ENCODE measurements around the gene PAIP1. TPM values are rescaled to one million over a fixed set of nuclear protein-coding genes. Genes with fewer than 3 reads are reported as not detected.
"Not testable (repeated sequence)": the region's sequence is repeated elsewhere in the genome, so short reads cannot be mapped to it uniquely, and the experiment has no call there.

Gene PAIP1
- total and polyA plus RNA-seq, 2 donors from 2014 or later: 65.0 to 75.8 TPM

DNA sequence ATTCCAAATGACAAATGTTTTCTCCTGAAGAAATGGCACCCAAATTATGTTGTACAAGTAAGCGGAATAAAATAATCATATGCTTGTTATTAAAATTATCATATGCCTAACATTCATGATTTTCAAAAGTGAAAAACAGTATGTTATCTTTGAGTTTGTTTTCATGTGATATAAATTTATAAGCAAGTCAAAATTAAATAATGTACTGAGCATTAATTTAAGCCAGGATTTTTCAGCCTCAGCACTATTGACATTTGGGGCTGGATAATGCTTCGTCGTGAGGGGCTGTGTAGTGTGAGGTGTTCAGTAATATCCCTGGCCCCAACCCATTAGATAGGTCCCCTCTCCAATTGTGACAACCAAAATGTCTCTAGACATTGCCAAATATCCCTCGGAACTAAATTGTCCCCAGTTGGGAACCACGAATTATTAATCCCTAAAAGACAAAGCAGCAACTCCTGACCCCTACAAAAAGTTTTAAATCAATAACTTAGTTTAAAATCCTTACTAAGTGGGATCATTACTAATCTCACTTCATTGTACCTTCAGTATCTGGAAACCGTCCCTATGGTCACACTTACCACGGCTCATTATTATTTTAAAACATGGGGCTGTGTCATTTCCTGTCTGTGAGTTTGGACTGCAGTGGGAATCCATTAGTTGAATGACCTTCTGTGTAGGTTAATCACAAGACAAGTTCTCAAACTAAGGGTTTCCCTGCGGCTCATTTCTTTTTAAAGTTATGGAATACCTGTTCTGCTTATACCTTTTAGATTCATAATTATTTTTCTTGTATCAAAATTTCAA is 44.8 kb upstream of the PAIP1 start:
- intact Hi-C loops (cut with DNase I): no loop called here
- peak overlapping the region in 2 of 3 donors; percentile 97 for H3K4me3 ChIP-seq (ENCODE audit: low read length in 3 of 3)

DNA sequence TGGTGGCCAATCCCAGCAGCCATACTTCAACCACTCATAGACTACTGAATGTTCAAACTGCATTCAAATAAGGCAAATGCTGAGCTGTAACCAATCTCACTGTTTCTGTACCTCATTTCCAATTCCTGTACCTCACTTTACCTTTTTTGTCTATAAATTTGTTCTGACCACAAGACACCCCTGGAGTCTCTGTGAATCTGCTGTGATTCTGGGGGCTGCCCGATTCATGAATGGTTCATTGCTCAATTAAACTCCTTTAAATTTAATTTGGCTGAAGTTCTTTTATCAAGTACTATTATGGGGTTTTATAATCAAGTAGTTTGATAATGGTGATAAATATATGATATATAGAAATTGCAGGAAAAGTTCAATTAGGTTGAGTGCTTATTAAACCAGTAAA is 42.0 kb upstream of the PAIP1 start:
- intact Hi-C loops (cut with DNase I); FAIRE-seq; H3K9ac ChIP-seq (ENCODE audit: low read length in 3 of 3); H3K27ac ChIP-seq (ENCODE audit: low read depth in 2 of 2, low read length in 2 of 2); DNase-seq; H3K27me3 ChIP-seq (ENCODE audit: control insufficient read depth, insufficient read depth, low read length); H3K36me3 ChIP-seq (ENCODE audit: control insufficient read depth in 2 of 3, insufficient read depth in 3 of 3, low read length in 3 of 3); H3K9me3 ChIP-seq (ENCODE audit: control insufficient read depth in 2 of 3, insufficient read depth in 1 of 3, low read length in 3 of 3); H3K4me3 ChIP-seq (ENCODE audit: low read length in 3 of 3): not testable (repeated sequence)
- peaks cover 0 to 14% (median 0%) of the 10 kb centered on the region in 3 donors for H3K4me1 ChIP-seq (ENCODE audit: control insufficient read depth in 2 of 3, insufficient read depth in 2 of 3, low read depth in 1 of 3, low read length in 3 of 3)

More for the DNA sequence above, 44.8 kb upstream of the PAIP1 start:
- no peak for FAIRE-seq
- Histone ChIP-seq H3K9me3 (ENCODE audit: control insufficient read depth in 2 of 3, insufficient read depth in 1 of 3, low read length in 3 of 3) (no peaks in the 10 kb centered on the region), H3K36me3 (ENCODE audit: control insufficient read depth in 2 of 3, insufficient read depth in 3 of 3, low read length in 3 of 3) (no peaks in the 10 kb centered on the region), H3K27me3 (ENCODE audit: control insufficient read depth, insufficient read depth, low read length) (no peaks in the 10 kb centered on the region), H3K27ac (ENCODE audit: low read depth in 2 of 2, low read length in 2 of 2) (peak overlapping the region; percentile 93 to 94), H3K9ac (ENCODE audit: low read length in 3 of 3) (peak overlapping the region in 2 of 3 donors; percentile 27 to 98), H3K4me1 (ENCODE audit: control insufficient read depth in 2 of 3, insufficient read depth in 2 of 3, low read depth in 1 of 3, low read length in 3 of 3) (peaks cover 0 to 14% (median 3%) of the 10 kb centered on the region in 3 donors)
- DNase-seq: peak in 2 of 5 donors; percentile 33 to 51
- TF ChIP-seq CTCF (IDR thresholded peaks at IDR 0.05; ENCODE audit: borderline replicate concordance, extremely low read depth, insufficient read depth): no peak

- H3K36me3 ChIP-seq (ENCODE audit: control insufficient read depth in 2 of 3, insufficient read depth in 3 of 3, low read length in 3 of 3): no peaks in the 10 kb centered on the region
These were observed 35.5 kb upstream of the PAIP1 start for GRCh38 chr5:43592363-43592762.

More at GRCh38 chr5:43592363-43592762, 35.5 kb upstream of the PAIP1 start:
- intact Hi-C loops (cut with DNase I): no loop called here
- DNase-seq (no peak), FAIRE-seq (no peak)
- Histone ChIP-seq H3K9ac (ENCODE audit: low read length in 3 of 3) (no peak overlapping the region), H3K27me3 (ENCODE audit: control insufficient read depth, insufficient read depth, low read length) (no peaks in the 10 kb centered on the region), H3K4me3 (ENCODE audit: low read length in 3 of 3) (no peak overlapping the region), H3K27ac (ENCODE audit: low read depth in 2 of 2, low read length in 2 of 2) (no peak overlapping the region), H3K4me1 (ENCODE audit: control insufficient read depth in 2 of 3, insufficient read depth in 2 of 3, low read depth in 1 of 3, low read length in 3 of 3) (no peaks in the 10 kb centered on the region), H3K9me3 (ENCODE audit: control insufficient read depth in 2 of 3, insufficient read depth in 1 of 3, low read length in 3 of 3) (no peaks in the 10 kb centered on the region)
- no peak for TF ChIP-seq CTCF (IDR thresholded peaks at IDR 0.05; ENCODE audit: borderline replicate concordance, extremely low read depth, insufficient read depth)

All from kidney (tissue), 14 donors.